Stimulated activated naive CD8-positive, alpha-beta T cell treated with anti-CD3 and anti-CD28 coated beads, Interleukin-15, Interleukin-2, amounts not matched to agents 100 U/mL and 50 U/mL, for 24 hours (primary cell): ENCODE data around the gene FAM229A.
A peak's percentile ranks its signal among the peaks of the same experiment; 100 is the strongest.
"Not testable (repeated sequence)": the region's sequence is repeated elsewhere in the genome, so short reads cannot be mapped to it uniquely, and the experiment has no call there.

Source experiments
- ATAC-seq: fragments of 150-1000 bp; cut with Tn5 transposase; one replicate; pipeline ENCODE4 v1.10.0; 2021
- DNase-seq: peaks from one replicate; pipeline ENCODE4 v3.0.0; 2021

The FAM229A gene, protein sequence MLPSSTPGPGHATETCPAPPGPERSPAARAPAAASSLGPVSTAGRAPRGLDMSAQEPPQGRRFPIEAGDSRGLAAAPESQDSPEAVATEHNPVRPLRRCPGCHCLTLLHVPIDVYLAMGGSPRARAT

DNA sequence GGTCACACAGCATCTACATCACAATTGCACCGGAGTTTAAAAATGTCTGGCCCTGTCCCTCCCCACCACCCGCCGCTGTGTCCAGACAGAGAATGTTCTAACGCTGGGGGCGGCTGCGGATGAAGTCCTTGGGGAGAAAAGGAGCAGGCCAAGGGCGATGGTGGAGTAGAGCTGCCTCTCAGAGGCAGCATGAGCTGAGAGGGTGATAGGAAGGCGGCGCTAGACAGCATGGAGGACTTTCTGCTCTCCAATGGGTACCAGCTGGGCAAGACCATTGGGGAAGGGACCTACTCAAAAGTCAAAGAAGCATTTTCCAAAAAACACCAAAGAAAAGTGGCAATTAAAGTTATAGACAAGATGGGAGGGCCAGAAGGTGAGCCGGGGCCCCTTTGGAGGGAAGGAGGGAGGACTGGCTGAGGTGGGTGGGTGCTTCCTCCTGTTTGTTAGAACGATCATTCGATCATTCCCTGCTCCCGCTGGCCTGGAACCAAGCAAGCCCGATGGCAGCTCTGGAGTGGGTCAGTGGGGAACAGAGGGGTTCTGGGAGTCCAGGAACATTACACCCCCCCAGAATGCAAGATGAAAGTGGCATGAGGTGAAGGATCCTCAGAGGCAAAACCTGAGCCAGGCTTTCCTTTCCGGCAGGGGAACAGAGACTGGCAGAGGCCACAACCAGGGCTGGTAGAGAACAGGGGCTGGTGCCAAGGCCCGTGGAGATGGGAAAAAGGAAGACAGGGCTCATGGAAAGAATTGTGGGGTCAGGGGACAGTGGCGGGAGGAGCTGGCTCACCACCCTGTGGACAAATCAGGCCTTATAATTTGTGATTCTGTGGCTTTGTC is at the start of gene FAM229A, which contains the start of gene TSSK3:
Gene FAM229A, minus strand, starts transcription at position 12 of the 840 bp plus-strand sequence. CDS start 394 bp downstream, outside the sequence.
Gene TSSK3, plus strand, starts transcription at position 66 of the 840 bp plus-strand sequence. Its CDS starts 163 bp downstream, at position 229.
- DNase-seq, result no peak
- ATAC-seq, result no peak

DNA sequence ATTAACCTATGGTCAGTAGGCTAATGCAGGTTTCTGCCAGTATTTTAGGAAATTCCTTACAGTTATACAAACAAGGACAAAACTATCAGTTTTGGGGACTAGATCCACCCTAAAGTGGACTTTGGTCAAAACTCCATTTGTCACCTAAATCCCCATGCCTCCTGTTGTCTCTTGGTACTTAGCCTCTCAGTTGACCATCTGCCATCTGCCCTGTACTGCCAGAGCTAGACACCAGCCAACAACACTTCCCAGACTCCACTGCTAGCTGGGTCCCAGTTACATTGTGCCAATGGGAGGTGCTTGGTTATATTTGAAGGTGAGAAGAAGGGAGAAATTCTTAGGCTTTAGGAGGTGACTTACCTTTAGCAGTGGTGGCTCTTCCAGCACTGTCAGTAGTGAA is 49.0 kb upstream of the FAM229A start:
- DNase-seq (no peak), ATAC-seq (no peak)

DNA sequence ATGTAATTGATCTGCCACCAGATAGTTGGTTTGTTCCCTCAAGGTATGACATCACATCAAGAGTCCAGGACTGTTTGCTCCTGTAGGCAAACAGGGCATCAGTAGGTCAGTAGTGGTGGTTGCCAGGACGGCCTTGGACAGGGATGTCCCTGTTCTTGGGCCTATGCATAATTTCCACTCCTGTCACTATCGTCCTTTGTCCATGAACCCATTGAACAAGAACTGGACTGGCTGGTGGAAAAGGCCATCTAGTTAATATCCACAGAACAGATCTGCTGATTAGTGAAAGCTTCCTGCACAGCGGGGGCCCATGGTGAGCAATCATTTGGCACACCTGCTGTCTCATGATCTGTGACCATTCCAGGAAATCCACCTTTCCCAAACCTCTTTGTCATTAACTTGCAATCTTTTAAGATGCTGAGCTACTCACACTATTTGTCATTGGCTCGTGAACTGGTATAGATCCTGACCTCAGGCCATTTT is 44.4 kb upstream of the FAM229A start:
- ATAC-seq, result no peak
- no peak for DNase-seq

DNA sequence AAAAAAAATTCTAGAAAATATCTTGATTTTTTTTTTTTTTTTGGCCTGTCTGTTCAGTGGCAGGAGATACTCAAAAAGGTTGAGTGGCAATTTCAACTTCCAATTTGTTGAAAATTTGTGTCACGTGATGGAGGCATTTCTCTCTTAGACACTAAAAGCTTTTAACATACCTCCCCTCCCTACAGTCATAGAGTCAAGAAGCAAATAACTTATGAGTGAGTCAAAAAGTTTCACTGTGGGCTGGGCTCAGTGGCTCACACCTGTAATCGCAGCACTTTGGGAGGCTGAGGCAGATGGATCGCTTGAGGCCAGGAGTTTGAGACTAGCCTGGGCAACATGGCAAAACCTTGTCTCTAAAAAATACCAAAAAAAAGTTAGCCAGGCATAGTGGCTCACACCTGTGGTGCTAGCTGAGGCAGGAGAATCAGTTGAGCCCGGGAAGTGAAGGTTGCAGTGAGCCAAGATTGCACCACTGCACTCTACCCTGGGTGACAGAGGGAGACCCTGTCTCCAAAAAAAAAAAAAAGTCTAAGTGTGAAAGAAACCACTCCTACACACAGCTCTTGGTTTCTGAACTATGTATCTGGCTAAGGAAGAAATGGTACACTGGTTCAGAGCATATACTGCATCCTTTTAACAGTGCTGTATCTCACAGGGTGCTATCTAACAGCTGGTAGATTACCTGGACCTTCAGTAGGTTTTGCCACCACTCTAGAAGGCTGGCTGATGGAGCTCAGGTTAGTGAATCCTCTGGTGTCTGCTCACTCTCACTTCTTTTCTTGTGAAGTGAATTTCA is 43.6 kb upstream of the FAM229A start:
- ATAC-seq (no peak), DNase-seq (no peak)

DNA sequence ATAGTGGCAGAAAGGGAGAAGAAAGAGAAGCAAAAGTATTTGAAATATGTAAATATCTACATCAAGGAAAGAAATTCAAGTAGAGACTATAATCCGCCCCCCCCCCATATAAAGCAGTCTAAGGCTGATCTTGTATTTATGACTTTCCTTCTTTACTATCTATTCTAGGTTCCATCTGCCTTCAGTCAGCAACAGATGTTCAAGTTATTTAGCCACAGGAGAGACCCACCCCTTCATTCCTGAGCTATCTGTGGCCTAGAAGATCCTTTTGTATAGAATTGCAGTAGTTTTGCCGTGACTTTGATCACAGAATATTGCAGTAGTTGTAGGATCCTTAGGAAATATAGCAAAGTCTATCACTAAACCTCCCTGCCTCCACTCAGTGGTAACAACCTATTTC is 42.7 kb upstream of the FAM229A start:
- DNase-seq (no peak), ATAC-seq (no peak)

DNA sequence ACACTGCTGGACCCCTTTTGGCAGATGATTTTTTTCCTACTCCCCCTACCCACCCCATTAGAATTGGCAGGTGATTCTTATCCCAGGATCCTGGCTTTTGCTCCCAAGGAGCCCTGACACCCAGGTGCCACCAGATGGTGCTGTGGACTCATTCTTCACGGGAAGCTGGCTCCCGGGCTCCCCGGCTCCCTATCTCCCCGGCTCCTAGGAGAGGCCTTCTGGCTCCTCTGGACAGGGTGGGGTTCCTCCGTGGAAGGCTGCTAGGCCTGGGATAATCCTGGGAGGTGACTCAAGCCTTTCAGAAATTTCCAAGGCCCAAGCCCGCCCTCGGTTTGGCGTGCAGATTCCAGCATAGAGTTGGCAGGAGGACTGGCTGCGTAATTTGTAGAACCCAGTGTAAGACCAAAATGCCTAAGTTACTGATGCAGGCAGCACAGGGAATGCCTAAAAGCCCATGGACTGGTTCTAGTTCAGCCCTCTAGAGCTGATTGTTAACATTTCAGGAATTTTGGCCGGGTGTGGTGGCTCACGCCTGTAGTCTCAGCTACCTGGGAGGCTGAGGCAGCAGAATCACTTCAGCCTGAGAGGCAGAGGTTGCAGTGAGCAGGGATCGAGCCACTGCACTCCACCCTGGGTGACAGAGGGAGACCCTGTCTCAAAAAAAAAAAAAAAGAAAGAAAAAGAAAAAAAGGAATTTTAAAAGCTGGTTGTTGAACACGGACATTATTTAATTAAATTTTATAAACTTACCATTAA is 38.8 kb upstream of the FAM229A start:
- ATAC-seq, result peak; percentile 66
- DNase-seq, result peak; percentile 70

DNA sequence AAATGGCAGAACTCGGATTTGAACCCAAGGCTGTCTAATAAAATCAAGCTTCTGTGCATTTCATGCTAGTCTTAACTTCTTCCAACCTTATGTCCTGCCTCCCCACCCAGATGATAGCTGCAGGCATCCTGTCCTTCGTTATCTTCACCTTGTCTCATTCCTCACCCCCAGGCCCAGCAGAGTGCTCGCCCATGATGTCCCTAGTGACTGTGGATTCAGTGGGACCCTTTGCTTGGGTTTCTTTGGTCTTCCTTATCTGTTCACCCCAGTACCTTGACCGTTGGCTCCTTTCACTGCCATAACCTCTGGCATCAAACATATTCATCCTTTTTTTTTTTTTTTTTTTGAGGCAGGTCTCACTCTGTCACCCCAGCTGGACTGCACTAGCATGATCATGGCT is 37.6 kb upstream of the FAM229A start:
- no peak for ATAC-seq

DNA sequence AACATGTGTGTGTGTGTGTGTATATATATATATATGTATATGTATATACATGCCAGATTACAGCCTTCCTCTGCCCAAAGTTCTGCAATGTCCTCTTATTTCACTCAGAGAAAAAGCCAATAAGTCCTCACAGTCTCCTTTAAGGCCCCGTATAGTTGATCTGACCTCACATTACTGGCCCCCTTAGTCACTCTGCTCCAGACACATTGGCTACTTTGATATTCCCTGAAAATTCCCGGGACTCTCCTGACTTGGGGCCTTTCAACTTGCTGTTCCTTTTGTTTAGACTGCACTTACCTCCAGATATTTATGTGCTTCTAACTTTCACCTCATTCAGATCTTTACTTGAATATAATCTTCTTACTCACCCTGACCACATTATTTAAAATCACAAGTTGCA is 36.1 kb upstream of the FAM229A start:
- ATAC-seq (no peak), DNase-seq (no peak)

More for the DNA sequence above, 37.6 kb upstream of the FAM229A start:
- no peak for DNase-seq

DNA sequence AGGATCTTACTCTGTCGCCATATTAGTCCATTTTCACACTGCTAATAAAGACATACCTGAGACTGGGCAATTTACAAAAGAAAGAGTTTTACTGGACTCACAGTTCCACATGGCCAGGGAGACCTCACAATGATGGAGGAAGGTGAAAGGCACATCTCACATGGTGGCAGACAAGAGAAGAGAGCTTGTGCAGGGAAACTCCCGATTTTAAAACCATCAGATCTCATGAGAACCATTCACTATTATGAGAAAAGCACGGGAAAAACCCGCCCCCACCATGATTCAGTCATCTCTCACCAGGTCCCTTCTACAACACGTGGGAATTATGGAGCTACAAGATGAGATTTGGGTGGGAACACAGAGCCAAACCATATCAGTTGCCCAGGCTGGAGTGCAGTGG is 34.2 kb upstream of the FAM229A start:
- not testable (repeated sequence) for DNase-seq, ATAC-seq

DNA sequence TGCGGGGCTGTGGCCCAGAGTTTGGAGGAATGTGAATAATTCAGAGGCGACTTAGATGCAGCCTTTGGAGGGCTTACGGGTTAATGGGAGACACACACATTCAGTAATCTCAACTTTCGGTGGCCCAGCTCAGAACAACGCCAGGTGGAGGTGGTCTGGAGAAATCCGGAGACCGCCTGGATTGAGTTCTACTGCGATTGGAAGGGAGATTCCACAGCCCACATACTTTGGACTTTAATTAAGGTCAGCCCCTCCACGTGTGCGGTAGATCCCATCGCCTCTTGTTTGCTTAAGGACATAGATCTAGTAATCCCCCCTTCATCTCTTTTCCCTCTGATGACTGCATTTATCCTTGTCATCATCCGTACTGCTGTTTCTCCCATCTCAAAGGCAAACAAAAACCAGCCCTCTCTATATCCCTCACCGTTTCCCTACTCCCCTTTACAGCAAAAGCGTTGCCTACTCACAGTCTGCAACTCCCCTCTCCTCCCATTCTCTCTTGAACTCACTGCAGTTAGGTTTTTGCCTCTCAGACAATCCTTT is 32.7 kb upstream of the FAM229A start:
- DNase-seq (no peak), ATAC-seq (no peak)

DNA sequence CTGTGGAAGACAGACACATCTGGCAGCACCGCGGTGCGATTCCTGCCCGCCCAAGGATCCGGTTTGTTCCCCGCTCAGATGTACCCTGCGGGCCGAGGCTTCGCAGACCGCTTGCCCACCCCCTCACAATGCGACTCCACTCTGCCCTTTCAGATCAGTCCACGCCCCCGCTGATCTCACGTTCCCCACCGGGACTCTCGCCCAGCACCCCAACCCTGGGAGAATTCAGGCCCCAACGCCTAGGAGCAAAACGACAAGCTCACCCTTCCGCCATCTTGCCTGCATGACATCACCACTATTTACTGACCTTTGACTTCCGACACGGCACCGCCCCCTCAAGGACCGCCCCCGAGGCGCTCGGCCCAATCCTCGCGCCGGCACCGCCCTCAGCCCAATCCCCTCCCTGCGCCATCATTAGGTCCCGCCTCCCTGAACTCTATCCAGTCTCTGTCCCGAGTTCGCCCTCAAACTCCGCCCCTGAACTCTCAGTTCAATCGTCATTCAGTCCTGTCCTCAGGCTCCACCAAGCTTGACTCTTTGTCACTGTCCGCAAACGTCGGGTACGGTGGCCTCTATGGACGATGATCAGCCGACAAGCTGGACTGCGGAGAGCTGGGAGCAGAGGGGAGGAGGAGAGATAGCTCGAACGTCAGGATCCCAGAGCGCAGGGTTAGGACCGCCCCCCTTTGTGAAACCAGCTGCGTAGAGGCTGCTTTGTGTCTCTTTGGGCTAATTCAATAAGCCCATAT is 32.0 kb upstream of the FAM229A start, which contains the start of gene BSDC1:
Gene BSDC1, minus strand, starts transcription at position 301 of the 749 bp plus-strand sequence. Its CDS starts 27 bp downstream, at position 274.
- peak; percentile 99 for ATAC-seq
- peak; percentile 99 for DNase-seq

DNA sequence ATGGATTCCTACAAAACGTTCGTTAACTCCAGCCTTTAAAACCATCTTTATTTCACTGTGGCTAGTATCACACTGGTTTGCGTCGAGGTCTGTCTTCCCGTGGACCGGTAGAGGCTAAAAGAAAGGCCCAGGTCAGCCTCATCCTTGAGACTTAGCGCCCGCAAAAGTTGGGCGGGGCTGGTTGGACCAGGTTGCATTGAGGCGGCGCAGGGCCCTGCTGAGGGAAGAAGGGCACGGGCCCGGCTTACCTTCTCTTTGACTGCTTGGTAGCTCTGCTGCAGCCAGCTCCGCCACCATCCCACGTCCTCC is 31.5 kb upstream of the FAM229A start:
- DNase-seq (peak; percentile 52), ATAC-seq (peak; percentile 5)

DNA sequence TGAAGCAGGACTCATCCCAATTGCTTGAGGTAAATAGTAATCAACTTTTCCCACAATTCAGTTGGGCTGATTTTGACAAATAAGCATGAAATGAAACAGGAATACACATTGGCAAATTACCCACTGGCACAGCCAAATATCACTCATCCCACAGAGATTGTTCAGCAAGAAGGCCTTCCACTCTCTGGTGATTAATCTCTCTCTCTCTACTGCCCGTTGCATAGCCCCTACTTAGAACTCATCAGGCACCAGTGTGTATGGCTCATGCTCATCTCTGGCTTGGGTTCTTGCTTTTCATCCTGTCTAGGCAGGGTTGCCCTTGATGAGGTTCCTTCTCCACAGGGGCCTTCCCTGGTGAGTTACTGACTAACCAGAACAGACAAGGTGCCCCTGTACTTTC is 30.9 kb upstream of the FAM229A start:
- ATAC-seq (no peak), DNase-seq (no peak)

DNA sequence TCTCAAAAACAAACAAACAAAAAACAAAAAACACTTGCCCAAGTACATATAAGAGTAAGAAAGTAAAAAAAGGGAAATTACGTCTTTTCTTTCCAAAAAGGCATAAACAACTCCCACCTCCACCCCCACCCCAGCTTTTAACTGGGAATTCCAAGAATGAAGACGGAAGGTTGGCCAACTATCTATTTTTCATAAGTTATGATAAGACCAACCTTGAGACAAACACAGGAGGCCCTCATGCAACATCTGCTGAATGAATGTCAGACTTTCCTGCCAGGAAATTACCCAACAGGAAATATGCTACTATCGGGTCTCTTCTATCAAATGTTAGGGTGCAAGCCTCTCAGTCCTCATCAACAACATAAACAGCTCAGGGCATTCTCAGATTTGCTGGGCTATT is 30.0 kb upstream of the FAM229A start:
- no peak for ATAC-seq

DNA sequence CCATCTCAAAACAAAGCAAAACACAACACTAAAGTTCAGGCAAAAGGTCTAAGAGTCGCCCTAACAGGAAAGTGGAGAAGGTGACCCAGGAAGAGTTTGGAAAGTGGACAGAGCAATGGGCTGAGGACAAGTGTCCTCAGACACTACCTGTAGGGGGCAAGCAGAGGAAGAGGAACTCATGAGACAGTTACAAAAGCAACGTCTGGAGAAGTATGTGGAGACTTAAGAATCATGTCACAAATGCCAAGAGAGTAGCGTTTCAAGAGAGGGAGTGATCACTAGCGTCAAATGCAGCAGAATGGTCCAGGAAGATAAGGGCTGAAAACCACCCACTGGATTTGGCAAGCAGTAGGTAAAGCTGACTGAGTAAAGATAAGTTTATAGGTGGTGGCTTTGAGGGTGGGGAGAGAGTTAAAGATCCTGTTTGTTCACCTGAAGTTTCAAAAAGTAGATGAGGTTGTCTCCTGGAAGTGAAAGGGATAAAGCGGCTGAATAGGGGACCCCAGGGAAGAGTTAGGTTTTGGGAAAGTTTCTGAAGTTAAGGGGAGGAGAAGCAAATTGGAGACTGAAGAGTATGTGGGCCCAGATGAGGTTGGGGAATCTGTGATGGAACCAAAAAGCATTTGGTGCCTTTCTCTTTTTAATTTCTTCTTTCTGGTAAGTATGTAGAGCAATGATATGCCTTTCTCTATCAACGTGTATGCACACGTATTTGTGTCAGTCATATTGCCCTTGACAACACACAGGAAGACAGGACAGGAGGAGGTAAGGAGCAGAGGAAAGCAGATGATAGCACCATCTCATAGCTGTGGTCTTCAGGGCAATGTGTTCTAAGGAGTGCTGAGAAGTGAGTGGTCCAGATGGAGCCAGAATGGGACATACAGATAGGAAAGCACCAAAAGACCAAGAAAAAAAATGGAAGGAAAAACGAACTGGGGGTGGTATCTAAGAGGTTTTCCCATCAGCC is 28.9 kb upstream of the FAM229A start:
- ATAC-seq (no peak), DNase-seq (no peak)

More for the DNA sequence above, 30.0 kb upstream of the FAM229A start:
- DNase-seq, result no peak

DNA sequence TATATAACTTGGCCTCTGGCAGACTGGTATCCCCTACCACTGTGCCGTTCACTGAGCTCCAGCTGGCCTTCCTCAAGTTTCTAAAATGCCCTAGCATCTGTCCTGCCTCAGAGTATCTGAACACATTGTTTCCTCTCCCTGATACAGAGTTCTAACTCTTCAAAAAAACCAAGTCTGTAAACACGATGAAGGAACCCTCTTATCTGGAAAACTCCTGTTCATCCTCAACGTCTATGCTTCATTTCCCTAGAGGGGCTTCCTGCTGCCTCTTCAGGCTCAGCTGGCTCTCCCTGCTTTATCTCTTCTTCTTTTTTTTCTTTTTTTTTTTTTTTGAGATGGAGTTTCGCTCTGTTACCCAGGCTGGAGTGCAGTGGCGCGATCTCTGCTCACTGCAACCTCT is 26.4 kb upstream of the FAM229A start:
- DNase-seq (no peak), ATAC-seq (no peak)

DNA sequence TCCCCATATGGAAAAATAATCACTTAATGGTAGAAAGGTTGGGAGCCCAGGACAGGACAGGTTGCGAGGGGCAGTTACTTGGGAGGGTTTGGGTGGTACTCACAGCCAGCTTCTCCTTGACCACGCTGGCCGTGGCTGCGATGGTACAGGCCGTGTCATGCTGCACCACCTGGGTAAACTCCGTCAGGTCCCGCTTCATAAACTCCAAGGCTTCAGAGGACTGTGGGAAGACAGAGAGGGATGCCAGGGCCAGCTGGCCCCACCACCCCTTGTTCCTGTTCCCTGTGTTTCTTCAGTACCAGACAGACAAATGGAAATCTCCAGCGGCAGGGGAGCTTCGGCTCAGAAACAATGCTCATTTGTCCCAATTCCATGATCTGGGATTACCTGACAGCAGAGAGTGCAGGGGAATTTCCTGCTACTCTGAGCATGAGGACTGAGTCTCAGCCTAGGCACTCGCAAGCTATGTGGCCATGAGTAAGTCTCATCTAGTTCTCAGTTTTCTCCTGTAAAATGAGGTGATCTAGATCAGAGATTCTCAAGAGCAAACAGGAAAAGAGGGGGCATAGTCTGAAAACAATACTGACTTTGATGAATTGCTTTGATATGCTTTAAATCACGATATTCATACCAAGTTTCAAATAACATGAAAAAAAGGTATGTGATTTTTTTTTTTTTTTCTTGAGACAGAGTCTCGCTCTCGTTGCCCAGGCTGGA is 24.5 kb upstream of the FAM229A start:
- DNase-seq, result no peak
- no peak for ATAC-seq

DNA sequence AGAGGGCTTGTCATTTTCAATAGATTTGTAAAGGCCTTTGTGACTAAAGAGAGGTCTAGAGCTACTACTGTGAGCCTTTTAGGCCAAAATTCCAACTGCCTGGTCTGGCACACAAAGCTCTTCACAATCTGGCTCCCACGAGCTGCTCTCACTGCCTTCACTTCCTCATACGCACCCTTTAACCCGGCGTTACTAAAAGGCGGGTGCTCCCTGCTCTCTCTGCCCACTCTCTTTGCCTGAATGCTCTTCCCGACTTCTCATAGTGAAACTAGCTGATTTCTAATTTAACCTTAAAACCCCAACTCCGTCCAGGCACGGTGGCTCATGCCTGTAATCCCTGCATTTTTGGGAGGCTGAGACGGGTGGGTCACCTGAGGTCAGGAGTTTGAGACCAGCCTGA is 17.8 kb upstream of the FAM229A start:
- ATAC-seq, result no peak
- DNase-seq, result no peak
